Measurements from ENCODE around the gene SIRPA.

The SIRPA gene

GRCh38 chr20:1894951-1895673 lies at the start of gene SIRPA:
TSS of gene SIRPA (plus strand) at chr20:1895407. CDS start at chr20:1895448, 41 bp downstream.
- no peak for DNase-seq (ENCODE audit: low read depth)

GRCh38 chr20:1845701-1846100 lies 49.5 kb upstream of the SIRPA start:
- no peak for DNase-seq (ENCODE audit: low read depth)

GRCh38 chr20:1846341-1846740 lies 48.9 kb upstream of the SIRPA start:
- no peak for DNase-seq (ENCODE audit: low read depth)

- DNase-seq (ENCODE audit: low read depth): no peak
Measured at GRCh38 chr20:1846876-1847275, 48.3 kb upstream of the SIRPA start.

GRCh38 chr20:1847780-1848179 lies 47.4 kb upstream of the SIRPA start:
- DNase-seq (ENCODE audit: low read depth): no peak

GRCh38 chr20:1848373-1848772 lies 46.8 kb upstream of the SIRPA start:
- no peak for DNase-seq (ENCODE audit: low read depth)

- no peak for DNase-seq (ENCODE audit: low read depth)
Measured at GRCh38 chr20:1851396-1851795, 43.8 kb upstream of the SIRPA start.

- DNase-seq (ENCODE audit: low read depth): no peak
Measured at GRCh38 chr20:1853473-1853872, 41.7 kb upstream of the SIRPA start.

GRCh38 chr20:1854246-1854645 lies 41.0 kb upstream of the SIRPA start:
- no peak for DNase-seq (ENCODE audit: low read depth)

GRCh38 chr20:1855109-1855508 lies 40.1 kb upstream of the SIRPA start:
- no peak for DNase-seq (ENCODE audit: low read depth)

- no peak for DNase-seq (ENCODE audit: low read depth)
Measured at GRCh38 chr20:1855690-1856089, 39.5 kb upstream of the SIRPA start.

GRCh38 chr20:1856424-1856823 lies 38.8 kb upstream of the SIRPA start:
- DNase-seq (ENCODE audit: low read depth): no peak

- no peak for DNase-seq (ENCODE audit: low read depth)
Measured at GRCh38 chr20:1857466-1857865, 37.7 kb upstream of the SIRPA start.

- no peak for DNase-seq (ENCODE audit: low read depth)
Measured at GRCh38 chr20:1858871-1859270, 36.3 kb upstream of the SIRPA start.

- no peak for DNase-seq (ENCODE audit: low read depth)
Measured at GRCh38 chr20:1860446-1860845, 34.8 kb upstream of the SIRPA start.

GRCh38 chr20:1861347-1861976 lies 33.7 kb upstream of the SIRPA start:
- DNase-seq (ENCODE audit: low read depth): no peak

- DNase-seq (ENCODE audit: low read depth): no peak
Measured at GRCh38 chr20:1861996-1862662, 33.1 kb upstream of the SIRPA start.

GRCh38 chr20:1862663-1863053 lies 32.5 kb upstream of the SIRPA start:
- DNase-seq (ENCODE audit: low read depth): no peak

GRCh38 chr20:1863296-1863695 lies 31.9 kb upstream of the SIRPA start:
- no peak for DNase-seq (ENCODE audit: low read depth)

- no peak for DNase-seq (ENCODE audit: low read depth)
Measured at GRCh38 chr20:1866834-1867233, 28.4 kb upstream of the SIRPA start.

- no peak for DNase-seq (ENCODE audit: low read depth)
Measured at GRCh38 chr20:1867495-1868260, 27.5 kb upstream of the SIRPA start.

- no peak for DNase-seq (ENCODE audit: low read depth)
Measured at GRCh38 chr20:1868856-1869255, 26.4 kb upstream of the SIRPA start.

GRCh38 chr20:1870323-1870722 lies 24.9 kb upstream of the SIRPA start:
- no peak for DNase-seq (ENCODE audit: low read depth)

Data from stimulated activated CD8-positive, alpha-beta memory T cell treated with anti-CD3 and anti-CD28 coated beads, Interleukin-4, amount 100 ng/mL, for 24 hours (primary cell).